Measurements from ENCODE around the gene SKA3. TPM values are rescaled to one million over a fixed set of nuclear protein-coding genes. Genes with fewer than 3 reads are reported as not detected.
"Not testable (repeated sequence)": the region's sequence is repeated elsewhere in the genome, so short reads cannot be mapped to it uniquely, and the experiment has no call there.

Gene SKA3
- total RNA-seq, 2 donors from 2014 or later = under 0.01 TPM; not detected in 1

DNA sequence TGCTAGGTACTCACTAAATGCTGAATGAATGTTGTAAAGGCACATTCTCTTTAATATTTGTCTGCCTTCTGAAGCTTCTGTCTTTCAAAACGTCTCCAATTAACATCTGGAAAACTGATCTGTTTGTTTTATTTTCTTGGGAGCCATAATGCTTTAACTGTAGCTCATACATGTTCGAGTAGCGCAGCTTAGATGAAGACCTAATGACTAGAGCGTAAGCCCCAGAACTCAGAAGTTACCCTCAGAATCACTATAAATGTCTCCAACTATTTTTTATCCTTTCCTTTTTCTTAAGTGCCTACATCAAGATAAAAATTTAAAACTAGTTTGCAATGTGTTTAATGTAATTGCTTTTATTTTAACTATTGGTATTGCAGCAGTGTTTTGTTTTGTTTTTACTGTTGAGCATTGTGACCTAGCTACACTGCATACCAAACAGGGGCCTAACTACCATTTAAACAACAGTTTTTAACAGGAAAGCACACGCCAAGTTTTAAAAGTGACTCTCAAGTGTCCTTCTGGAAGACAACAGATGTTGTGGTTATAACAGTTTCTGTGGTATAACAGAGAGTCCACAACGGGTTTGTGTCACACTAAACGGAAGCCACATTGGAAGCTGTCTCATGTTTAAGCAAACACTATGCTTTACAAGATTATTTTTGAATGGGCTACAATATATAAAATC lies 42.1 kb upstream of the SKA3 start:
- DNase-seq = no peak
- Histone ChIP-seq H3K9me3 (no peaks in the 10 kb centered on the region), H3K4me3 (no peak overlapping the region), H3K27me3 (no peaks in the 10 kb centered on the region), H3K4me1 (no peaks in the 10 kb centered on the region), H3K36me3 (replicated peaks in 1 of 2; ENCODE audit: insufficient read depth in 1 of 2, low read depth in 2 of 2) (no peaks in the 10 kb centered on the region), H3K27ac (no peak overlapping the region)
- WGBS, 2 donors = 46 to 58% methylated on average over 7 of the region's 7 CpGs
- TF ChIP-seq, protein P1, sequence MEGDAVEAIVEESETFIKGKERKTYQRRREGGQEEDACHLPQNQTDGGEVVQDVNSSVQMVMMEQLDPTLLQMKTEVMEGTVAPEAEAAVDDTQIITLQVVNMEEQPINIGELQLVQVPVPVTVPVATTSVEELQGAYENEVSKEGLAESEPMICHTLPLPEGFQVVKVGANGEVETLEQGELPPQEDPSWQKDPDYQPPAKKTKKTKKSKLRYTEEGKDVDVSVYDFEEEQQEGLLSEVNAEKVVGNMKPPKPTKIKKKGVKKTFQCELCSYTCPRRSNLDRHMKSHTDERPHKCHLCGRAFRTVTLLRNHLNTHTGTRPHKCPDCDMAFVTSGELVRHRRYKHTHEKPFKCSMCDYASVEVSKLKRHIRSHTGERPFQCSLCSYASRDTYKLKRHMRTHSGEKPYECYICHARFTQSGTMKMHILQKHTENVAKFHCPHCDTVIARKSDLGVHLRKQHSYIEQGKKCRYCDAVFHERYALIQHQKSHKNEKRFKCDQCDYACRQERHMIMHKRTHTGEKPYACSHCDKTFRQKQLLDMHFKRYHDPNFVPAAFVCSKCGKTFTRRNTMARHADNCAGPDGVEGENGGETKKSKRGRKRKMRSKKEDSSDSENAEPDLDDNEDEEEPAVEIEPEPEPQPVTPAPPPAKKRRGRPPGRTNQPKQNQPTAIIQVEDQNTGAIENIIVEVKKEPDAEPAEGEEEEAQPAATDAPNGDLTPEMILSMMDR (IDR thresholded peaks at IDR 0.05) = no peak
- TF ChIP-seq POLR2A (IDR thresholded peaks at IDR 0.05) = no peak
- ATAC-seq = no peak
- intact Hi-C loops (cut with DNase I) = no loop called here

DNA sequence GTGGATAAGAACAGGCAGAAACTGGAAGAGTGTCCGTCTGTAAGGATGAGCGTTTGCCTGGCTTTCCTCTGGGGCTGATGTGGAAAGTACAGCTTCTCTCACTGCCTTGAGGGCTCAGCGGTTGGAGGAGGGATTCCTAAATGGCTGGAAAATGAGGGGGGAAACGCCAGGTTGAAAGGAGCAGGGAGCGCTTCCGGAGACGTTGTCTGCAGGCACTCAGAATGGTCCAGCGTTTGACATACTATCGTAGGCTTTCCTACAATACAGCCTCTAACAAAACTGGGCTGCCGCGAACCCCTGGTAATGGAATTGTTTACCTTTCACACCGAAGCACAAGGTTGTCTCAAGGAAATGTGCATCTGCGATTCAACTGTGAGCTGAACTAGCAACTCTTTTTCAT lies 40.0 kb upstream of the SKA3 start:
- ATAC-seq (no peak), DNase-seq (no peak)
- Histone ChIP-seq H3K36me3 (replicated peaks in 1 of 2; ENCODE audit: insufficient read depth in 1 of 2, low read depth in 2 of 2) (no peaks in the 10 kb centered on the region), H3K27ac (no peak overlapping the region), H3K4me3 (no peak overlapping the region), H3K27me3 (no peaks in the 10 kb centered on the region), H3K9me3 (no peaks in the 10 kb centered on the region), H3K4me1 (no peaks in the 10 kb centered on the region)
- intact Hi-C loops (cut with DNase I) = no loop called here
- no peak for TF ChIP-seq POLR2A (IDR thresholded peaks at IDR 0.05)
- TF ChIP-seq, protein P1 (IDR thresholded peaks at IDR 0.05) = no peak
- 10 to 15% methylated on average over 13 of the region's 13 CpGs for WGBS, 2 donors

DNA sequence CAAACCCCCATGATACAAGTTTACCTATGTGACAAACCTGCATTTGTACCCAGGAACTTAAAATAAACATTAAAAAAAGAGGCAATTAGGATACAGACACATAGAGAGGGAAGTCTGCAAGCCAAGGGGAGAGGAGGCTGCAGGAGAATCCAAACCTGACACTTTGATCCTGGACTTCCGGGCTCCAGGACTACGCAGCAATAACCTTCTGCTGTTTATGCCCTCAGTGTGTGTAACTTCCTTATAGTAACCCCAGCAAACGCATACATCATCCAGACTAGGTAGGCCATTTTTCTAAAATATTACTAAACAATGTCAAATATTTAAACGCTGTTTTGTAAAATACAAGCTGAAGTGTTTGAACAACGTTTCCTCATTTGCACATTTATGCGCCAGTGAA lies 39.1 kb upstream of the SKA3 start:
- H3K4me3 ChIP-seq; ATAC-seq; H3K9me3 ChIP-seq; H3K36me3 ChIP-seq (replicated peaks in 1 of 2; ENCODE audit: insufficient read depth in 1 of 2, low read depth in 2 of 2); H3K27ac ChIP-seq; H3K4me1 ChIP-seq; H3K27me3 ChIP-seq; intact Hi-C loops (cut with DNase I); DNase-seq: not testable (repeated sequence)
- WGBS, 2 donors = 73 to 76% methylated on average over 6 of the region's 6 CpGs

DNA sequence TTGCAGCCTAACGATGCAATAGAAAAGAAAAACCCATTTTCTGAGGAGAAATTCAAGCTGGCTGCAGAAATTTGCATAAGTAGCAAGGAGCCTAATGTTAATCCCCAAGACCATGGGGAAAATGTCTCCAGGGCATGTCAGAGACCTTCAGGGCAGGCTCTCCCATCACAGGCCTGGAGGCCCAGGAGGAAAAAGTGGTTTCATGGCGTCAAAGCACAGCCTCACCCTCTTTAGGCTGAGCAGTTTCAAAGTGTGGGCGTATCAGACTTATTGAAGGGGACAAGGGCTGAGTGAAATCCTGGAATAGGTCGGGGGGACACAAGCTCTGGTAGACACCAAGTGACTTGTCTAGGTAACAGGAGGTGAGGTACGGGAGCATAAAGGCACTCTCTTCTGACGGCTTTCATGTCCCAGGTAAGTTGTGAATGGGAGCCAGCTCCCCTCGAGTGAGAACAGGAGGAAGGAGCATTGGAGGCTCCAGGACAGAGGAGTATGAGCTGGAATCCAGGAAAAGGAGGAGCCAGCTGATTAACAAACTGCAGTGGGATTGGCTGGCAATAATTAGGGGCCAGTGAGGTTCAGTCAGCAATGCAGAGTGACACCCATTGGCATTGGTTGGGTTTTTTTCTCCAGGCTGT lies 35.9 kb upstream of the SKA3 start:
- WGBS, 2 donors = 74 to 80% methylated on average over 7 of the region's 7 CpGs
- Histone ChIP-seq H3K27me3 (no peaks in the 10 kb centered on the region), H3K36me3 (replicated peaks in 1 of 2; ENCODE audit: insufficient read depth in 1 of 2, low read depth in 2 of 2) (no peaks in the 10 kb centered on the region), H3K4me1 (no peaks in the 10 kb centered on the region), H3K4me3 (no peak overlapping the region), H3K27ac (no peak overlapping the region), H3K9me3 (no peaks in the 10 kb centered on the region)
- TF ChIP-seq, protein P1 (IDR thresholded peaks at IDR 0.05) = no peak
- TF ChIP-seq POLR2A (IDR thresholded peaks at IDR 0.05) = no peak
- ATAC-seq (no peak), DNase-seq (no peak)
- intact Hi-C loops (cut with DNase I) = no loop called here

DNA sequence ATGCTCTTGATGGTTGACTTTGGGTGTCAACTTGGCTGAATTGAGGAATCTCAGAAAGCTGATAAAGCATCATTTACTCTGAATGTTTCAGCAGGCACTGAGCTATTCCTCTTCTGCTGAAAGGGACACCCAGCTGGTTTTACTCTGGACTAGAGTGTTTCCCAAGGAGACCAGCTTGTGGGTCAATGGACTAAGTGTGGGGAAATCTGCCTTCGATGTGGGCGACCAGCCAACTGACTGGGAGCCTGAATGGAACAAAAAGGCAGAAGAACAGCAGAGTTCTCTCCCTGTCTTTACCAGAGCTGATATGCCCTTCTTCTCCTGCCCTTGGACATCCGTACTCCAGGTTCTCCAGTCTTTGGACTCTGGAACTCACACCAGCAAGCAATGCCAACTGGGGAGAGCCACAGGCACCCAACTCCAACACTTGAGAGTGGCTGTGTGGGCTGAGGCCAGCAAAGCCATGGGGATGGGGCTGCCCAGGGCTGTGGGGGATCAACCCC lies 32.4 kb upstream of the SKA3 start:
- Histone ChIP-seq H3K27ac (no peak overlapping the region), H3K4me1 (no peaks in the 10 kb centered on the region), H3K36me3 (replicated peaks in 1 of 2; ENCODE audit: insufficient read depth in 1 of 2, low read depth in 2 of 2) (no peaks in the 10 kb centered on the region), H3K4me3 (no peak overlapping the region), H3K9me3 (no peaks in the 10 kb centered on the region), H3K27me3 (no peaks in the 10 kb centered on the region)
- ATAC-seq = no peak
- TF ChIP-seq, protein P1 (IDR thresholded peaks at IDR 0.05) = no peak
- TF ChIP-seq POLR2A (IDR thresholded peaks at IDR 0.05) = no peak
- intact Hi-C loops (cut with DNase I) = no loop called here
- WGBS, 2 donors = 64 to 74% methylated on average over 3 of the region's 3 CpGs
- DNase-seq = no peak
